Activated naive CD4-positive, alpha-beta T cell treated with anti-CD3 and anti-CD28 coated beads, Interleukin-2, amount 50 U/mL, for 24 hours (primary cell): Measurements from ENCODE around the gene WNT7B.

Experiments used
- H3K27ac Mint-ChIP-seq: one replicate; pipeline ENCODE4 v1.8.0; 2021; ENCODE audit warnings: mild to moderate bottlenecking, mixed read lengths
- H3K27me3 Mint-ChIP-seq: one replicate; pipeline ENCODE4 v1.8.0; 2021; ENCODE audit warnings: mixed read lengths
- H3K36me3 Mint-ChIP-seq: one replicate; pipeline ENCODE4 v1.8.0; 2021; ENCODE audit warnings: mixed read lengths
- H3K4me1 Mint-ChIP-seq: one replicate; pipeline ENCODE4 v1.8.0; 2021; ENCODE audit warnings: mixed read lengths
- H3K4me3 Mint-ChIP-seq: one replicate; pipeline ENCODE4 v1.8.0; 2021; ENCODE audit warnings: mild to moderate bottlenecking, mixed read lengths
- H3K9me3 Mint-ChIP-seq: one replicate; pipeline ENCODE4 v1.8.0; 2021; ENCODE audit warnings: mixed read lengths

WNT7B gene

GRCh38 chr22:45907996-45908395 is 69.0 kb downstream of the WNT7B start:
- Mint-ChIP-seq H3K27ac (no peak overlapping the region), H3K9me3 (no peaks in the 10 kb centered on the region), H3K36me3 (no peaks in the 10 kb centered on the region), H3K27me3 (peaks cover 4% of the 10 kb centered on the region), H3K4me3 (no peak overlapping the region), H3K4me1 (no peaks in the 10 kb centered on the region)

- Mint-ChIP-seq H3K9me3 (no peaks in the 10 kb centered on the region), H3K27ac (no peak overlapping the region), H3K4me1 (no peaks in the 10 kb centered on the region), H3K36me3 (no peaks in the 10 kb centered on the region), H3K4me3 (no peak overlapping the region), H3K27me3 (peaks cover 7% of the 10 kb centered on the region)
These were observed 69.6 kb downstream of the WNT7B start for GRCh38 chr22:45907378-45907777.

- Mint-ChIP-seq H3K27ac (no peak overlapping the region), H3K27me3 (peaks cover 8% of the 10 kb centered on the region), H3K4me3 (no peak overlapping the region), H3K36me3 (no peaks in the 10 kb centered on the region), H3K9me3 (no peaks in the 10 kb centered on the region), H3K4me1 (no peaks in the 10 kb centered on the region)
These were observed 70.0 kb downstream of the WNT7B start for GRCh38 chr22:45906946-45907345.

- Mint-ChIP-seq H3K9me3 (no peaks in the 10 kb centered on the region), H3K27ac (no peak overlapping the region), H3K36me3 (no peaks in the 10 kb centered on the region), H3K27me3 (peaks cover 8% of the 10 kb centered on the region), H3K4me1 (no peaks in the 10 kb centered on the region), H3K4me3 (no peak overlapping the region)
These were observed 70.8 kb downstream of the WNT7B start for GRCh38 chr22:45905924-45906865.

- H3K27me3 Mint-ChIP-seq = peaks cover 8% of the 10 kb centered on the region
- H3K27ac Mint-ChIP-seq = no peak overlapping the region
- no peak overlapping the region for H3K4me3 Mint-ChIP-seq
- no peaks in the 10 kb centered on the region for H3K4me1 Mint-ChIP-seq
- H3K9me3 Mint-ChIP-seq = no peaks in the 10 kb centered on the region
- no peaks in the 10 kb centered on the region for H3K36me3 Mint-ChIP-seq
These were observed 71.5 kb downstream of the WNT7B start for GRCh38 chr22:45905326-45905923.

GRCh38 chr22:45904236-45904635 is 72.7 kb downstream of the WNT7B start:
- H3K36me3 Mint-ChIP-seq = no peaks in the 10 kb centered on the region
- no peaks in the 10 kb centered on the region for H3K4me1 Mint-ChIP-seq
- peaks cover 8% of the 10 kb centered on the region for H3K27me3 Mint-ChIP-seq
- H3K4me3 Mint-ChIP-seq = no peak overlapping the region
- H3K27ac Mint-ChIP-seq = no peak overlapping the region
- H3K9me3 Mint-ChIP-seq = no peaks in the 10 kb centered on the region

- no peak overlapping the region for H3K27ac Mint-ChIP-seq
- no peaks in the 10 kb centered on the region for H3K9me3 Mint-ChIP-seq
- no peaks in the 10 kb centered on the region for H3K36me3 Mint-ChIP-seq
- no peaks in the 10 kb centered on the region for H3K4me1 Mint-ChIP-seq
- peaks cover 8% of the 10 kb centered on the region for H3K27me3 Mint-ChIP-seq
- H3K4me3 Mint-ChIP-seq = no peak overlapping the region
These were observed 73.4 kb downstream of the WNT7B start for GRCh38 chr22:45903355-45904135.

GRCh38 chr22:45897736-45898135 is 79.2 kb downstream of the WNT7B start:
- peaks cover 7% of the 10 kb centered on the region for H3K27me3 Mint-ChIP-seq
- no peaks in the 10 kb centered on the region for H3K4me1 Mint-ChIP-seq
- H3K4me3 Mint-ChIP-seq = no peak overlapping the region
- H3K36me3 Mint-ChIP-seq = no peaks in the 10 kb centered on the region
- no peak overlapping the region for H3K27ac Mint-ChIP-seq
- no peaks in the 10 kb centered on the region for H3K9me3 Mint-ChIP-seq

GRCh38 chr22:45896964-45897538 is 79.9 kb downstream of the WNT7B start:
- Mint-ChIP-seq H3K4me3 (no peak overlapping the region), H3K27ac (no peak overlapping the region), H3K9me3 (no peaks in the 10 kb centered on the region), H3K4me1 (no peaks in the 10 kb centered on the region), H3K36me3 (no peaks in the 10 kb centered on the region), H3K27me3 (peaks cover 3% of the 10 kb centered on the region)

- H3K4me1 Mint-ChIP-seq = no peaks in the 10 kb centered on the region
- H3K36me3 Mint-ChIP-seq = no peaks in the 10 kb centered on the region
- no peak overlapping the region for H3K4me3 Mint-ChIP-seq
- no peak overlapping the region for H3K27ac Mint-ChIP-seq
- no peaks in the 10 kb centered on the region for H3K9me3 Mint-ChIP-seq
- peaks cover 3% of the 10 kb centered on the region for H3K27me3 Mint-ChIP-seq
These were observed 80.6 kb downstream of the WNT7B start for GRCh38 chr22:45896153-45896951.

- H3K27me3 Mint-ChIP-seq = peaks cover 3% of the 10 kb centered on the region
- no peak overlapping the region for H3K4me3 Mint-ChIP-seq
- H3K4me1 Mint-ChIP-seq = no peaks in the 10 kb centered on the region
- H3K27ac Mint-ChIP-seq = no peak overlapping the region
- no peaks in the 10 kb centered on the region for H3K36me3 Mint-ChIP-seq
- no peaks in the 10 kb centered on the region for H3K9me3 Mint-ChIP-seq
These were observed 81.4 kb downstream of the WNT7B start for GRCh38 chr22:45895436-45896152.

- H3K36me3 Mint-ChIP-seq = no peaks in the 10 kb centered on the region
- no peaks in the 10 kb centered on the region for H3K9me3 Mint-ChIP-seq
- no peak overlapping the region for H3K27ac Mint-ChIP-seq
- no peak overlapping the region for H3K4me3 Mint-ChIP-seq
- H3K4me1 Mint-ChIP-seq = no peaks in the 10 kb centered on the region
- H3K27me3 Mint-ChIP-seq = peaks cover 3% of the 10 kb centered on the region
These were observed 83.4 kb downstream of the WNT7B start for GRCh38 chr22:45893516-45893915.

- Mint-ChIP-seq H3K27me3 (peaks cover 3% of the 10 kb centered on the region), H3K9me3 (no peaks in the 10 kb centered on the region)
These were observed 84.1 kb downstream of the WNT7B start for GRCh38 chr22:45892681-45893461.

More at GRCh38 chr22:45892681-45893461, 84.1 kb downstream of the WNT7B start:
- Mint-ChIP-seq H3K36me3 (no peaks in the 10 kb centered on the region), H3K27ac (no peak overlapping the region), H3K4me1 (no peaks in the 10 kb centered on the region), H3K4me3 (no peak overlapping the region)
